ENCODE results near the gene HP1BP3.
"Not testable (repeated sequence)": the region's sequence is repeated elsewhere in the genome, so short reads cannot be mapped to it uniquely, and the experiment has no call there.

The HP1BP3 gene, protein sequence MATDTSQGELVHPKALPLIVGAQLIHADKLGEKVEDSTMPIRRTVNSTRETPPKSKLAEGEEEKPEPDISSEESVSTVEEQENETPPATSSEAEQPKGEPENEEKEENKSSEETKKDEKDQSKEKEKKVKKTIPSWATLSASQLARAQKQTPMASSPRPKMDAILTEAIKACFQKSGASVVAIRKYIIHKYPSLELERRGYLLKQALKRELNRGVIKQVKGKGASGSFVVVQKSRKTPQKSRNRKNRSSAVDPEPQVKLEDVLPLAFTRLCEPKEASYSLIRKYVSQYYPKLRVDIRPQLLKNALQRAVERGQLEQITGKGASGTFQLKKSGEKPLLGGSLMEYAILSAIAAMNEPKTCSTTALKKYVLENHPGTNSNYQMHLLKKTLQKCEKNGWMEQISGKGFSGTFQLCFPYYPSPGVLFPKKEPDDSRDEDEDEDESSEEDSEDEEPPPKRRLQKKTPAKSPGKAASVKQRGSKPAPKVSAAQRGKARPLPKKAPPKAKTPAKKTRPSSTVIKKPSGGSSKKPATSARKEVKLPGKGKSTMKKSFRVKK

GRCh38 chr1:20787029-20787839 is at the start of gene HP1BP3:
Gene HP1BP3, minus strand, starts transcription at chr1:20787307. Its CDS starts 6,867 bp downstream, at chr1:20780440.
- DNase-seq, result peak; percentile 68 to 76

DNA sequence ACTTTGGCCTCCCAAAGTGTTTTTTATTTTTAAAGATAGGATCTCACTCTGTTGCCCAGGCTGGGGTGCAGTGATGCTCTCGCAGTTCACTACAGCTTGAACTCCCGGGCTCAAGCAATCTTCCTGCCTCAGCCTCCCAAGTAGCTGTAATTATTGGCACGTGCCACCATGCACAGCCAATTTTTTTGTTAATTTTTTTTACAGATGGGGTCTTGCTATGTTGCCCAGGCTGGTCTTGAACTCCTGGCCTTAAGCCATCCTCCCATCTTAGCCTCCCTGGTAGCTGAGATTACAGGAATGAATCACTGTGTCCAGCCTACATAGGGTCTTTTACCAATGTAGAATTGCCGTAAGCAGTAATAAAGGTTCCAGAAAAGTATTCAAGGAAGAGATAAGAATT is 49.1 kb upstream of the HP1BP3 start:
- DNase-seq, result no peak

DNA sequence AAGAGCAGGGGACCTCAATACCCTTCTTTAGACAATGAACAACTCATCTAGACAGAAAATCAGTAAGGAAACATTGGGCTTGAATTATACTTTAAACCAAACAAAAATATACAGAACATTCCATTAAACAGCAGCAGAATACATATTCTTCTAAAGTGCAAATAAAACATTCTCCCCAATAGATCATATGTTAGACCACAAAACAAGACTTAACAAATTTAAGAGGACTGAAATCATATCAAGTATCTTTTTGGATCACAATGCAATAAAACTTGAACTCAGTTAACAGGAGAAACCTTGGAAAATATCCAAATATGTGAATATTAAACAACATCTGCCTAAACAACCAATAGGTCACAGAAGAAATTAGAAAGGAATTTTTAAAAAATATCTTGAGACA is 47.7 kb upstream of the HP1BP3 start:
- DNase-seq, result no peak

GRCh38 chr1:20834192-20834591 is 47.1 kb upstream of the HP1BP3 start:
- DNase-seq, result no peak

GRCh38 chr1:20830378-20830777 is 43.3 kb upstream of the HP1BP3 start:
- DNase-seq, result no peak

DNA sequence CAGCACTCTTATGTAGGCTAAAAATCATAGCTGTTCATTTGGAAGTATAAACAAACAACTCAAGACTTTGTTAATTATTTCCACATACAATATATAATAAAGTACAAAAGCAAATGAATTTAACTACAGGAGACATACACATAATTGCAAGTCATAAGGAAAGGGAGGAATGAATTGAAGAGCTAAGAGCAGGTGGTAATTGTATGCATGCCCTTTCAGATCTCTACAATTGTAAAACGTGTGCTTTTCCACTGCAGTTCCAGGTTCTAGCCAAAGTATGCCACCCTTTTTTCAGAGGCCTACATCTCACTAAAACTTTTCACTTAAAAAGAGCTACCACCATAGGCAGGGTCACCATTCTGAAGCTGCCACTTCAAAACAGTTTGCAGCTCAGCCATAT is 42.8 kb upstream of the HP1BP3 start:
- DNase-seq, result no peak

DNA sequence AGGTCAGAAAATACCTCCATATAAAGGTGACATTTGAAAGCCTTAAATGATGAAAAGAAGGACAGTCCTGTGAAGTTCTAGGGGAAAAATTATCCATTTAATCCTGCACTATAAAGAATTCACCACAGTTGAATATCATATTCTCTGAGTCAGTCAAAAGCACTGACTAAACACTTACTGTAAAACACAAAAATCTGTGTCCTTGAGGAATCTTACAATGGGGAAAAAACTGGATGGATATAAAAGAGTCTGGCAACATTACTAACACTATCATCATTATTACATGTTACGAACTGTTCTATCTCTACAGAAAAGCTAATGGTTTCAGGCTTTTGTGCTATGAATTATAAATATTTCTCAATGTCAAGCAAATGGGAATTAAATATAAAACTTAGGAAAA is 42.4 kb upstream of the HP1BP3 start:
- DNase-seq, result no peak

GRCh38 chr1:20823845-20824244 is 36.7 kb upstream of the HP1BP3 start:
- no peak for DNase-seq

DNA sequence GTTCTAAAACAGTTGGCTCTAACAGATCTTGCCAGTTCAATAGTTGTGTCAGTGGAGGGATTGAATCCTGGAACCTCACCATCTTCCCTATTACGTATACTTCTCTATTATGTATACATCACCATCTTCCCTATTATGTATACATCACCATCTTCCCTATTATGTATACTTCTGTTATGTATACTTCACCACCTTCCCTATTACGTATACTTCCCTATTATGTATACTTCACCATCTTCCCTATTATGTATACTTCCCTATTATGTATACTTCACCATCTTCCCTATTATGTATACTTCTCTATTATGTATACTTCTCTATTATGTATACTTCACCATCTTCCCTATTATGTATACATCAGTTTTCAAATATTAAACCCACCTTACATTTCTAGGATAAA is 34.4 kb upstream of the HP1BP3 start:
- DNase-seq, result peak; percentile 21 to 38

GRCh38 chr1:20819818-20820217 is 32.7 kb upstream of the HP1BP3 start:
- DNase-seq, result no peak

DNA sequence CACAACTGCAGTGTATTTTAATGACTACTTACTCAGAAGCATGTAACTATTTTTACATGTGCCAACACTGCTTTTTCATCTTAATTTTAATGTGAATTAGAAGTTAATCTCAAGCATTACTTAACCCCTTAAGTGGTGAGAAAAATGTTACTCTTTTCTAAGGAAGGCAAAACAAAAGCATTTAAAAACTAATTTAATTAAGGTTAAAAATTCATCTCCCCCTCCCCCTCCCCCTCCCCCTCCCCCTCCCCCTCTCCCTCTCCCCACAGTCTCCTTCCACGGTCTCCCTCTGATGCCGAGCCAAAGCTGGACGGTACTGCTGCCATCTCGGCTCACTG is 27.4 kb upstream of the HP1BP3 start:
- no peak for DNase-seq

- DNase-seq, result no peak
Measured at GRCh38 chr1:20811916-20812315, 24.8 kb upstream of the HP1BP3 start.

DNA sequence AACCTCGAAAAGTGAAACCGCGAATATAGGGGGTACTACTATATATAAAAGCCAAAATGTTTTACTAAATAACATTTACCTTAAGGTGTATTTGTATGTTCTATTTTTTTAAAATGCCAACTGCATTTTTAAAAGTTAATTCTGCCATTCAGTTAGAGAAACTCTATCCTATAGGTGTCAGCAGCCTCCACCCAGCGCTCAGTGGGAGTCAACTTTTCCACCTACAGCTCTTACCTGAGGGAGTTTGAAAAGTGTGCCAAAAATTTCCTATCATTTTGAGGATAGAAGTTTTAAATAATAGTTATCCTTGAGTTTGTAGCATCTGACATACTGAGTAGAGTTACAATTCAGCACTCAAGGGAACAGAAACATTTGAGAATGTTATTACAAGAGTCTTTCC is 6.1 kb upstream of the HP1BP3 start:
- no peak for DNase-seq

GRCh38 chr1:20792196-20792595 is 5.1 kb upstream of the HP1BP3 start:
- no peak for DNase-seq

DNA sequence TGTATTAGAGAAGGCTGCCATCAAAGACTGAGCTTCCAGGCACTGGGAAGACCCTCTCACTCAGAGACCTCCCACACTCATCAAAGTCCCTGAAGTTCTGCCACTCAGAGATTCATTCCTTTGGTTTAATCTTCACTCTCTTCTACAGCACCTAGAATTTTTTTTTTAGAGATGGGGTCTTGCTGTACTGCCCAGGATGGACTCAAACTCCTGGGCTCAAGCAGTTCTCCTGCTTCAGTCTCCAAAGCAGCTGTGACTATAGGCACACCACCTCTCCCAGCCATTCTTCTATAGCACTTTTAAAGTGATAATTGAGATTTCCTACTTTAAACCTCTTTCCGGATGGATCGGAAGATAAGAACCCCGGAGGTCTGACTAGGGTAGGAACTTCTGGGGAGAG is 3.7 kb upstream of the HP1BP3 start:
- no peak for DNase-seq

DNA sequence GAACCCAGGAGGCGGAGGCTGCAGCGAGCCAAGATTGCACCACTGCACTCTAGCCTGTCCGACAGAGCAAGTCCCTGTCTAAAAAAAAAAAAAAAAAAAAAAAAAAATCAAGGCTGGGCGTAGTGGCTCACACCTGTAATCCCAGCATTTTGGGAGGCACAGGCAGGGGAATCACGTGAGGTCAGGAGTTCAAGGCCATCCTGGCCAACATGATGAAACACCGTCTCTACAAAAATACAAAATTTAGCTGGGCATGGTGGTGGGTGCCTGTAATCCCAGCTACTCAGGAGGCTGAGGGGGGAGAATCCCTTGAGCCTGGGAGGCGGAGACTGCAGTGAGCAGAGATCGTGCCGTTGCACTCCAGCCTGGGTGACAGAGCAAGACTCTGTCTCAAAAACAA is 2.5 kb upstream of the HP1BP3 start:
- DNase-seq, result not testable (repeated sequence)

GRCh38 chr1:20787840-20788795 is 1.0 kb upstream of the HP1BP3 start:
- peak; percentile 40 to 43 for DNase-seq

GRCh38 chr1:20786253-20787028 is 666 bp downstream of the HP1BP3 start:
- peak; percentile 90 to 92 for DNase-seq

- DNase-seq, result peak; percentile 47 to 49
Measured at GRCh38 chr1:20785907-20786252, 1.2 kb downstream of the HP1BP3 start.

GRCh38 chr1:20775700-20776099 is 11.4 kb downstream of the HP1BP3 start:
- DNase-seq, result no peak

DNA sequence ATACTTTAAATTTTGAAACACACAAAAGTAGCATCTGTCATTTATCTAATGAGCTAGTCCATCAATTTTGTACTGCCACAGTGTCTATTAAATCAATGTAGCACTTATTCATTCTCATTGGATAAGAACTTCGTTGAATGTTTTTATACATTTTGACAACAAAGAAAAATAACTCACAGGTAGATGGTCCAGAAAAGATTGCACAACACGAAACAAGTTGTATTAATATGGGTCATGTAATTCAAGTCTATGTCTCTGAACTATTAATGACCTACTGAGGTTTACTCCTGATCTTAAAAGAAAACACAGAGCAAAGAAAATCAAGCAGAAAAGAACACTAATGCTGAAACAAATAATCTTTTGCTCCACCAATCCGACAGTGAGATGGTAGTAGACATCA is 15.3 kb downstream of the HP1BP3 start:
- no peak for DNase-seq

Data from Kasumi-1 (cell line).